ENCODE results near the gene IGSF5. TPM values are rescaled to one million over a fixed set of nuclear protein-coding genes. Genes with fewer than 3 reads are reported as not detected.

IGSF5 gene
- total RNA-seq, 1 donor from 2014 or later = 2.5 TPM

- H3K9me3 Mint-ChIP-seq (ENCODE audit: unreplicated experiment) = no peaks in the 10 kb centered on the region
- no peak overlapping the region for H3K27ac Mint-ChIP-seq (ENCODE audit: unreplicated experiment)
- DNase-seq (ENCODE audit: low spot score) = no peak
- H3K4me1 Mint-ChIP-seq (ENCODE audit: unreplicated experiment) = no peaks in the 10 kb centered on the region
- TF ChIP-seq CTCF (IDR thresholded peaks at IDR 0.05; ENCODE audit: unreplicated experiment) = no peak
- no peaks in the 10 kb centered on the region for H3K36me3 Mint-ChIP-seq (ENCODE audit: low read depth, unreplicated experiment)
- H3K27me3 Mint-ChIP-seq (ENCODE audit: unreplicated experiment) = no peaks in the 10 kb centered on the region
- no peak overlapping the region for H3K4me3 Mint-ChIP-seq (ENCODE audit: unreplicated experiment)
Measured at GRCh38 chr21:39799178-39799577, 54.2 kb downstream of the IGSF5 start.

- no peaks in the 10 kb centered on the region for H3K36me3 Mint-ChIP-seq (ENCODE audit: low read depth, unreplicated experiment)
- no peaks in the 10 kb centered on the region for H3K27me3 Mint-ChIP-seq (ENCODE audit: unreplicated experiment)
- H3K9me3 Mint-ChIP-seq (ENCODE audit: unreplicated experiment) = no peaks in the 10 kb centered on the region
- TF ChIP-seq CTCF (IDR thresholded peaks at IDR 0.05; ENCODE audit: unreplicated experiment) = no peak
- no peak for DNase-seq (ENCODE audit: low spot score)
- H3K27ac Mint-ChIP-seq (ENCODE audit: unreplicated experiment) = no peak overlapping the region
- H3K4me1 Mint-ChIP-seq (ENCODE audit: unreplicated experiment) = no peaks in the 10 kb centered on the region
- H3K4me3 Mint-ChIP-seq (ENCODE audit: unreplicated experiment) = no peak overlapping the region
Measured at GRCh38 chr21:39800311-39800710, 55.3 kb downstream of the IGSF5 start.

- Mint-ChIP-seq H3K27ac (ENCODE audit: unreplicated experiment) (no peak overlapping the region), H3K4me1 (ENCODE audit: unreplicated experiment) (no peaks in the 10 kb centered on the region), H3K27me3 (ENCODE audit: unreplicated experiment) (no peaks in the 10 kb centered on the region), H3K9me3 (ENCODE audit: unreplicated experiment) (no peaks in the 10 kb centered on the region), H3K36me3 (ENCODE audit: low read depth, unreplicated experiment) (no peaks in the 10 kb centered on the region), H3K4me3 (ENCODE audit: unreplicated experiment) (no peak overlapping the region)
- no peak for TF ChIP-seq CTCF (IDR thresholded peaks at IDR 0.05; ENCODE audit: unreplicated experiment)
- no peak for DNase-seq (ENCODE audit: low spot score)
Measured at GRCh38 chr21:39802217-39802616, 57.2 kb downstream of the IGSF5 start.

DNA sequence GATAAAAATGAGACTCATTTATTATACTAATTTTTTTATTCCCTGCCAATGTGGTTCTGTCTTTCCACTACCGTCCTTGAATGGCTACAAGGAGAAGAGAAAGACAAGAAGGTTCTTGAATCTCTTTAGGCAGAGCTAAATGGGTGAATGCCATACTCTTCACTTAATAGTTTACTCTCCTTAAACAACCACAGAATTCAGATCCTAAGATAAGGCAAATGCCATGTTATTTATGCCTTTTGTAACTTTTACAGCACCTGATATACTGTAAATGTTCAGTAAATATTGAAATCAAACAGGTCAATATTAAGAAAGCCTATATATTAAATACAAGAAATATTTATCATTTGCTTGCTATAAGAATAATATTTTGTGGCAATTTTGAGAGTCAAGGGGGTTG lies 58.4 kb downstream of the IGSF5 start:
- H3K27me3 Mint-ChIP-seq (ENCODE audit: unreplicated experiment) = peaks cover 2% of the 10 kb centered on the region
- DNase-seq (ENCODE audit: low spot score) = no peak
- no peaks in the 10 kb centered on the region for H3K36me3 Mint-ChIP-seq (ENCODE audit: low read depth, unreplicated experiment)
- H3K4me1 Mint-ChIP-seq (ENCODE audit: unreplicated experiment) = no peaks in the 10 kb centered on the region
- no peaks in the 10 kb centered on the region for H3K9me3 Mint-ChIP-seq (ENCODE audit: unreplicated experiment)
- TF ChIP-seq CTCF (IDR thresholded peaks at IDR 0.05; ENCODE audit: unreplicated experiment) = no peak
- no peak overlapping the region for H3K27ac Mint-ChIP-seq (ENCODE audit: unreplicated experiment)
- no peak overlapping the region for H3K4me3 Mint-ChIP-seq (ENCODE audit: unreplicated experiment)

- TF ChIP-seq CTCF (IDR thresholded peaks at IDR 0.05; ENCODE audit: unreplicated experiment) = no peak
- Mint-ChIP-seq H3K36me3 (ENCODE audit: low read depth, unreplicated experiment) (no peaks in the 10 kb centered on the region), H3K4me1 (ENCODE audit: unreplicated experiment) (no peaks in the 10 kb centered on the region), H3K4me3 (ENCODE audit: unreplicated experiment) (no peak overlapping the region), H3K27me3 (ENCODE audit: unreplicated experiment) (peaks cover 2% of the 10 kb centered on the region), H3K9me3 (ENCODE audit: unreplicated experiment) (no peaks in the 10 kb centered on the region), H3K27ac (ENCODE audit: unreplicated experiment) (no peak overlapping the region)
- DNase-seq (ENCODE audit: low spot score) = no peak
Measured at GRCh38 chr21:39804240-39804639, 59.3 kb downstream of the IGSF5 start.
